HG02642 (cell line): Measurements from ENCODE around the gene KRT78.

Experiments used
- ATAC-seq: cut with Tn5 transposase; IDR thresholded peaks from one replicate; pipeline ENCODE4 v1.9.1; 2021; ENCODE audit warnings: mild to moderate bottlenecking; ENCODE audit not compliant: unreplicated experiment, poor library complexity

The KRT78 gene

DNA sequence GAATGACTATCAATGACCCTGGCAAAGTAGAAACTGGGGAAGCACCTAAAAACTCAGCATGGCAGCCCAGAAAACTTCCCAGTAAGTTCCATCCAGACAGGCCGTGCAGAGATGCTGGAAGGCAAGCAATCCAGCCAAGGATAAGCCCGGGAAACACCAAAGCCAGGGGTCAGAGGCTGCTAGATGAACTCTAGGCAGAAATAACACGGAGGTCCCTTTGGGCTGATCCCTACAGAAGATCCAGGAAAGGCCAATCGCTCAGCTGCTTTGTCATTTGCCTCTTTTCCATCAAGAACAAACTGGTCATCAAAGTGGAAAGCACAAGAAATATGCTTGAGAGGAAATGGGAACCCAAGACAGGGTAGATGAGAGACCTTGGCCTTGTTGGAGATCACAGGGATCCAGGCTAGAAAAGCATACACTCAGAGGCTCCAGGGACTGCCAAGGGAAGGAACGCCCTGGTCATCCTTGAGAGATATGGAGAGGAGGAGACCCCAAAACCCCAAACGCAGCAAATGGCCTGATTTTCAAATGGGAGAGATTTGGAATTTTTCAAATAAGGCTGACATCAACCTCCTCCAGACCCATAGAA lies 21.2 kb downstream of the KRT78 start:
- ATAC-seq = no peak

- ATAC-seq = no peak
Observed at GRCh38 chr12:52826611-52827498, 21.9 kb downstream of the KRT78 start.

DNA sequence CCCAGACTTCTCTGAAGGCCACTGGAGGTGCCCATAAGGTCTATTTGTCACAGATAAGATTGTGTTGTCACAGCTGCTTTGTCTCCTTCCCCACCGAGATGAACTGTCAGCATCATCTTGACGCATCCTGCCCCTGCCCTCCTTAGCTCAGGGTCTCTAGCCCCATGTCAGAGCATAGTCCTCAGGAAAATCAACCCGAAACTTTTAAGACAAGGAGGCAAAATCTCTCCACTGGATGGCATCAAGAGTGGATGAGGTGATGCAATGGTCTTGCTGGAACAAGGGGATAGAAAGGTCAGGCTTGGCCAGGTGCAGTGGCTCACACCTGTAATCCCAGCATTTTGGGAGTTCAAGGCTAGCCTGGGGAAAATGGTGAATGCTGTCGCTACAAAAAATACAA lies 22.8 kb downstream of the KRT78 start:
- no peak for ATAC-seq

DNA sequence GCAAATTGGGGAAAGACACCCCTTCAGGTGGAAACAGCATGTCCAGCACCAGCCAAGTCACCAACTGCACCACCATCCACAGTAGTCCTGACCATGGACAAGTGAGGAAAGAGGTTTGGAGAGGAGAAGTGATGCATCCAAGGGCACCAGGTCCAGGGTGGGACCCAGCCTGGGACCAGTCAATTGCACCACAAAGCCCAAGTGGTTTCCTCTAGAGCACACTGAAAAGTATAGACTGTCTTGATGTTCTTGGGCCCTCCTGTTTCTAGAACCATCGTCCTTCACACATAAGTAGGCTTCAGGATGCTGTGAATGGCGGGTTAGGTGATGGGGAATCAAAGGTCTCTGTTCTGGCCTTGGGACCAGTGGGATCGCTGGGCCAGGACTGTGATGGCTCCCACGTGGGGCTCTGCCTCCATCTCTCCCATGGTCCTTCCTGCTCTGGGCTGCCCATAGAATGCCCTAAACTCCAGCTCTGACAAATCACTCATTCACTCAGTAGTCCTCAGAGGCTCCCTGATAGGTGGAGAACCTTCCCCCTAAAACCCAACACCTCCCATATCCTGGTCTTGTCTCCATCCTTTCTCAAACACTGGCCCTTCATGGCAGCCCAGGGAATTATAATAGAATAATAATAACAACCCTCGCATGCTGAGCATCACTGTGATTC lies 23.9 kb downstream of the KRT78 start:
- ATAC-seq = no peak

GRCh38 chr12:52823761-52824450 lies 24.9 kb downstream of the KRT78 start:
- no peak for ATAC-seq

- no peak for ATAC-seq
Observed at GRCh38 chr12:52822771-52823510, 25.9 kb downstream of the KRT78 start.

GRCh38 chr12:52821826-52822660 lies 26.8 kb downstream of the KRT78 start:
- no peak for ATAC-seq

DNA sequence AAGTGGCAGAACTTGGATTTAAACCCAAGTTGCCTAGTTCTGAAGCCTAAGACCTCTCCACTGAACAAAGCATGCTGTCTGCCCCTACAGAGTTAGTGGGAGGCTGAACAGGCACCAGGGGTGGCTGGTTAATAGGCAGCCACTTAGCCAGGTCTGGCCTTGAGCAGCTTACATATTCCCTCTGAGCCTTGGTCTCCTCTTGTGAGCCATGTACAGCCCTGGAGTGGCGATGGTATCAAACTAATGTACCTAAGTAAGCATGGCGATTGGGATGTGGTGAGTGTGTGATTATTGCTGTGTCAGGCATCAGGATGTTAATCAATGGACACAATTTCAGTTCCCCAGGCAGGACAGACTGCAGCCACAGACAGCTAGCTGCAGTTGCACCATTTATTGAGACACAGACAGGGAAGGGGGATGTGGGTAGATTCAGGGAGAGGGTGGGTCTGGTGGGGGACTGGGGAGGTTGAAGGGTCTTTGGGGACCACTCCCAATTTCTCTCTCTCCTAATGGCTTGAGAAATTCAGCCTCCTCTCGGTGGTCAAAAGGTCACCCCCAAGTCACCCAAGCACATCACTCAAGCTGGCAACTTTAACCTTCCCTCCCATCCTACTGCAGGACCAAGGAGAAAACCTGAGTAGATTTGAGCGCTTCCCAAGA lies 27.6 kb downstream of the KRT78 start:
- ATAC-seq = no peak

- no peak for ATAC-seq
Observed at GRCh38 chr12:52820521-52820920, 28.3 kb downstream of the KRT78 start.

DNA sequence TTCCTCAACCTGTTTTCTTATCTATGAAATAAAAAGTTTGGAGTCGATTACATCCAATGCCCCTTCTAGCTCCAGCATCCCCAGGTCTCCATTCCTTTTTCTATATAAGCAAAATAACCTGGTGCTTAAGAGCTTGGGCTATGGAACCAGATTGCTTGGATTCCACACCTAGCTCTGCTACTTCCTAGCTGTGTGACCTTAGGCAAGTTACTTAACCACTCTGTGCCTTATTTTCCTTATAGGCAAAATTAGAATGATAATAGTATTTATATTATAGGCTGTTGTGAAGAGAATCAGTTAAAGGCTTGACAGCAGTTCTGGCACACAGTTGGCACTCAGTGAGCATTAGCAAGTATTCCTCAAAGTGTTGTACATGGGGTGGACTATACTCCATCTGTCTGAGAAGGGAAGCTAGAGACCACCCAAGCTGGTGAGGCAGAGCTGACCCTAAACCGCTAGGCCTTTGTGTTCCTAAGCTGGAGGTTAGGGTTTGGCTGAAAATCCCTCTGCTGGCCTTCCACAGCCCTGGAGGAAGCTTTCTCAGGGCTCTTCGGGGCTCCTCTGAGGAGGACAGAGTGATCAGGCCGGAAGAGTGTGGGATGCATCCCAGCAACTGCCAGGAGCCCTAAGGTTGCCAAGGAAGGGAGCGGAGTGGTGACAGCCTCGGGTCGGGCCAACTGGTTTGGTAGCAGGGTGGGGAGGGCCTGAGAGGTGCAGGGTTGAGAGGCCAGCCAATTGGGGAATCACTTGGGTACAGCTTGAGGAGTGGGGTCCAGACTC lies 28.9 kb downstream of the KRT78 start:
- ATAC-seq = no peak

GRCh38 chr12:52818887-52819420 lies 29.8 kb downstream of the KRT78 start:
- no peak for ATAC-seq

GRCh38 chr12:52818388-52818787 lies 30.4 kb downstream of the KRT78 start:
- ATAC-seq = no peak

DNA sequence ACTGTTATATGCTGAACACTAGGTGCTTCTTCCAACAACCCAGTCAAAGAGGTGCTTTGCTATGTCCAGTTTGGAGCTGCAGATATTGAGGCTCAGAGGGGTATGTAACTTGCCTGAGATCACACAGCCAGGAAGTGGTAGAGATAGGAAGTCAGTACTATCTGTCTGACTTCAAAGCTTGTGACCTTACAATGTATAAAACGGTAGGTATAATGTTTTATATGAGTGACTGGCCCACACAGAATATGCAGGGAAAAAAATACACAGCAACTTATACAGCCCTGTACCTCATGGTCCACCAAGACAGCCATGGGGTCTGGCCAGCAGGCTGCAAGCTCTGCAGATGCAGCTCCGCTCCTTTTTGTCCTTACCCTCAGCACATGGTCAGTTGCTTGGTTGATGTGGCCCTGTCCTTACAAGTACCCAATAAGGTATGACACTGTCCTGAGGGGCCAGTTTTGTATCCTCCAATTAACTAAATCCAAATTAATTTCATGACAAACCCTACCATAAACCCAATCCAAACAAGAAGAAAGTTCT lies 31.0 kb downstream of the KRT78 start:
- no peak for ATAC-seq

DNA sequence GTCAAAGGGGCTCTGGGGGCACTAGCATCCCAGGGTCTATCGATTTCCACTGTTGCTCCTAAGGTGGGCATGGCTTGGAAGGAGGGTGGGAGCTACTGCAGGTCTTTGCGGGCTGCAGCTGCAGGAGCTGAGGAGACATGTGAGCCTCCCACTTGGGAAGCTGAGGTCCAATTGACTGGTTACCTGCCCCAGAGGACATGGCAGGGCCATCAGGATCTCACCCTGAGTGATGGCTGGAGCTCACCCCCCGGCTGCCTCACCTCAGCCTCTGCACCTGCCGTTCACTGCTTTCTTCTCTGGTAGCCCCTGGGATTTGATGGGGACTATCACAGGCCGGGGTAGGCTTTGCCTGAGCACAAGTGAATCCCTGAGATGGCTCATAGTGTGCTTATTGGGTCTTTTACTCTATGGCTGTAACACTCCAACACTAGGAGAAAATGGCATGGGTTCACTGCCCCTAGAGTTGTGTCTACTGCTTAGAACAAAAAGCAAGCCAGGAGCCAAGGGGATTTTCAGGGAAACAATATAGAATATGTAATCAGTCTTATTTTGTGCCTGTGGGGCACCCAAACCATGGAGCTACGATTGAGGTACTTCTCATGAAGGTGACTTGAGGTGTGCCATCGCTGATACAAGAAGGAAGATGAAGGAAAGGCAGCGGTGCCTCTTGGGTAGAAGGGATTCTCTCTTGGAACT lies 31.6 kb downstream of the KRT78 start:
- no peak for ATAC-seq

GRCh38 chr12:52815676-52816588 lies 32.9 kb downstream of the KRT78 start:
- no peak for ATAC-seq

DNA sequence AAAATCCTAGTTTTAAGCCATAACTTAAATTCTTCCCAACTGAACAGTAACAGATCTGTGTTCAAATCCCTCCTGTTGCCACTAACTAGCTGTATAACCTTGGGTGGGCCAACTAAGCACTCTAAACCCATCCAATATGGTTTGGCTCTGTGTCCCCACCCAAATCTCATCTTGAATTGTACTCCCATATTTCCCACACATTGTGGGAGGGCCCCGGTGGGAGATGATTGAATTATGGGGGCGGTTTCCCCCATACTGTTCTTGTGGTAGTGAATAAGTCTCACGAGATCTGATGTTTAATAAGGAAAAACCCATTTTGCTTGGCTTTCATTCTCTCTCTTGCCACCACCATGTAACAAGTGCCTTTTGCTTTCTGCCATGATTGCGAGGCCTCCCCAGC lies 33.6 kb downstream of the KRT78 start:
- no peak for ATAC-seq
